ENCODE results near the gene RPS27A.

Gene RPS27A

GRCh38 chr2:55283083-55283482, 50.6 kb downstream of the RPS27A start:
- no peak overlapping the region for H2BK120ac ChIP-seq (ENCODE audit: low read depth, low read length)
- no peaks in the 10 kb centered on the region for H3K79me1 ChIP-seq (ENCODE audit: low read length)
- H3K4me2 ChIP-seq (ENCODE audit: low read length), result no peak overlapping the region
- H3K4me1 ChIP-seq (ENCODE audit: control insufficient read depth, low read depth, low read length), result peaks cover 3% of the 10 kb centered on the region
- H3K79me2 ChIP-seq (ENCODE audit: control insufficient read depth, insufficient read depth, low read length), result no peaks in the 10 kb centered on the region
- H2BK15ac ChIP-seq (replicated peaks; ENCODE audit: low read depth), result no peak overlapping the region
- no peak overlapping the region for H3K4ac ChIP-seq (ENCODE audit: low read depth, low read length)
- H3K23ac ChIP-seq (ENCODE audit: low read length), result no peak overlapping the region
- H3K4me3 ChIP-seq (ENCODE audit: low read length), result no peak overlapping the region
- H3K56ac ChIP-seq (ENCODE audit: low read length), result no peak overlapping the region
- no peaks in the 10 kb centered on the region for H3K36me3 ChIP-seq (ENCODE audit: control insufficient read depth, insufficient read depth, low read length)
- no peak overlapping the region for H2AK5ac ChIP-seq (ENCODE audit: low read length)
- no peak overlapping the region for H3K27ac ChIP-seq (ENCODE audit: low read depth, low read length)
- no peak overlapping the region for H4K5ac ChIP-seq (ENCODE audit: low read length)
- no peak overlapping the region for H4K8ac ChIP-seq (ENCODE audit: low read depth, low read length)
- DNase-seq, result no peak
- no CpG with 5 or more reads among the region's 12 CpGs for WGBS (ENCODE audit: extremely low coverage, insufficient coverage, low lambda C conversion rate)
- no peak overlapping the region for H3K18ac ChIP-seq (ENCODE audit: low read length)
- no peaks in the 10 kb centered on the region for H3K27me3 ChIP-seq (ENCODE audit: insufficient read depth, low read length, poor library complexity)
- no peak overlapping the region for H3K9ac ChIP-seq (ENCODE audit: low read length)
- no peak overlapping the region for H2BK5ac ChIP-seq (ENCODE audit: low read length)

Data from mesendoderm (in vitro differentiated cells).